Right lobe of liver (tissue), 4 donors: ENCODE measurements around the gene FADS1.

ENCODE experiments used
- POLR2A ChIP-seq: fragments of 450-650 bp; IDR thresholded peaks from one replicate; pipeline ENCODE4 v1.6.1; 2017; ENCODE audit warnings: antibody characterized with exemption, mild to moderate bottlenecking
- TF ChIP-seq, protein P1 (sequence below), 4 donors: fragments of 200-600 bp in 3 of 4; fragments of 450-650 bp in 1 of 4; IDR thresholded peaks; one replicate each; pipeline versions ENCODE4 v1.5.1 to v1.8.0; 2016 to 2022; ENCODE audit warnings: antibody characterized with exemption in 4 of 4, mild to moderate bottlenecking in 2 of 4
- donor health status: DM: no; HTN: no; CAD: no.
- donor health status: DM: no; HTN: no; CAD: no.
- donor health status: DM: no; HTN: yes; CAD: no.

DNA sequence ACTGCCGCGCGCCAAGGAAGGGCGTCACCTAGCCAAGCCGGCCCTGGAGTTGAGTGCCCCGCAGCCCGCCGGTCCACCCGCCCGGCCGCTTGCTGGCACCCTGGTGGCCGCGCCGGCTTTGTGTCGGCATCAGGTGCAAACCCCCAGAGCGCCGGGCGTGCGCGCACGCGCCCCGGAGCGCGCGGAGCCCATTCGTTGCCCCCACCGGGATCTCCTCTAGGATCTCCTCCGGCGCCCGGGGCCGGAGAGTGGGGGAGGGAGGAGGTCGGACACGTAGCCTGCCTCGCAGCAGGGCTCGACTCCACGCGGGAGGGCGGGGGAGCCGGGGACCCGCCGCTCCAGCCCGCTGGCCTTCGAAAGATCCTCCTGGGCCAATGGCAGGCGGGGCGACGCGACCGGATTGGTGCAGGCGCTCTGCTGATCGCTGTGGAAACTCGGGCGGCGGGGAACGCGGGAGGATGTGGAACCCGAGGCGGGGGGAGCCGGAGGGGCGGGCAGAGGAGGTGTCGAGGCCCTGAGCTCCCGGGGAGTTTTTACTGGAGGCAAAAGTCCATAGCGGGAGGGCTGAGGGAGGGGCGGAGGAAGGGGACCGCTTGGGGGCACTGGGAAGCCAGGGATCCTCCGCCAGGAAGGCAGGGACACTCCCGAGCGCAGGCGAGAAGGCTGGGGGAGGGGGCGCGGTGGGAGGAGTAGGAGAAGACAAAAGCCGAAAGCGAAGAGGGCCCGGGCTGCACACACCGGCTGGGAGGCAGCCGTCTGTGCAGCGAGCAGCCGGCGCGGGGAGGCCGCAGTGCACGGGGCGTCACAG, 11.0 kb upstream of the FADS1 start, which contains the start of gene FADS2:
- TF ChIP-seq, protein P1, sequence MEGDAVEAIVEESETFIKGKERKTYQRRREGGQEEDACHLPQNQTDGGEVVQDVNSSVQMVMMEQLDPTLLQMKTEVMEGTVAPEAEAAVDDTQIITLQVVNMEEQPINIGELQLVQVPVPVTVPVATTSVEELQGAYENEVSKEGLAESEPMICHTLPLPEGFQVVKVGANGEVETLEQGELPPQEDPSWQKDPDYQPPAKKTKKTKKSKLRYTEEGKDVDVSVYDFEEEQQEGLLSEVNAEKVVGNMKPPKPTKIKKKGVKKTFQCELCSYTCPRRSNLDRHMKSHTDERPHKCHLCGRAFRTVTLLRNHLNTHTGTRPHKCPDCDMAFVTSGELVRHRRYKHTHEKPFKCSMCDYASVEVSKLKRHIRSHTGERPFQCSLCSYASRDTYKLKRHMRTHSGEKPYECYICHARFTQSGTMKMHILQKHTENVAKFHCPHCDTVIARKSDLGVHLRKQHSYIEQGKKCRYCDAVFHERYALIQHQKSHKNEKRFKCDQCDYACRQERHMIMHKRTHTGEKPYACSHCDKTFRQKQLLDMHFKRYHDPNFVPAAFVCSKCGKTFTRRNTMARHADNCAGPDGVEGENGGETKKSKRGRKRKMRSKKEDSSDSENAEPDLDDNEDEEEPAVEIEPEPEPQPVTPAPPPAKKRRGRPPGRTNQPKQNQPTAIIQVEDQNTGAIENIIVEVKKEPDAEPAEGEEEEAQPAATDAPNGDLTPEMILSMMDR (IDR thresholded peaks at IDR 0.05): no peak
- TF ChIP-seq POLR2A: no peak
